Ecto neural progenitor cell (in vitro differentiated cells): ENCODE data around the gene CROCC.
A peak's percentile ranks its signal among the peaks of the same experiment; 100 is the strongest.
"Not testable (repeated sequence)": the region's sequence is repeated elsewhere in the genome, so short reads cannot be mapped to it uniquely, and the experiment has no call there.

ENCODE experiments used
- DNase-seq: peaks from one replicate; pipeline ENCODE4 v3.0.0-alpha.2; 2018; ENCODE audit warnings: low spot score

CROCC gene

DNA sequence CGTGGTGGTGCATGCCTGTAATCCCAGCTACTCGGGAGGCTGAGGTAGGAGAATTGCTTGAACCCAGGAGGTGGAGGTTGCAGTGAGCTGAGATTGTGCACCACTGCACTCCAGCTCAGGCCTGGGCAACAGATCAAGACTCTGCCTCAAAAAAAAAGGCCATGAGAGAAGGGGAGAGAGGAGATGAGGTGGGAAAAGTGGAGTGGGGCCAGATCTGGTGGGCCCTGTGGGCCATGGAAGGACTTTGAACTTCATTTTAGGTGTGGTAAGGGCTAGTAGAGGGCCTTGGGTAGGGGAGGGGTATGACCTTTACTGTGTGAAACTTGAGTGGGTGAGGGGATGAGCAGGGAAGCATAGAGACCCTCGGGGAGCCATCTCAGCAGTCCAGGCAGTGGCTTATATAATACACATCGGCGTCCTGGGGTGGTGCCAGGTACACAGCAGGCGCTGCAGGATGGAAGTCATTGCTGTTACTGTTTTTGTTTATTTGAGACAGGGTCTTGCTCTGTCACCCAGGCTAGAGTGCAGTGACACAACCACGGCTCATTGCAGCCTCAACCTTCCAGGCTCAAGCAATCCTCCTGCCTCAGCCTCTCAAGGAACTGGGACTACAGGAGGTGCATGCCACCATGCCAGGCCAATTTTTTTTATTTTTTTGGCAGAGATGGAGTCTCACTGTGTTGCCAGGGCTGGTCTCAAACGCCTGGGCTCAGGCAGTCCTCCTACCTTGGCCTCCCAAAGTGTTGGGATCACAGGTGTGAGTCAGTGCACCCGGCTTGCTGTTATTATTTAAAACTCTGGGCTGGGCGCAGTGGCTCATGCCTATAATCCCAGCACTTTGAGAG, 5.5 kb upstream of the CROCC start:
- not testable (repeated sequence) for DNase-seq

DNA sequence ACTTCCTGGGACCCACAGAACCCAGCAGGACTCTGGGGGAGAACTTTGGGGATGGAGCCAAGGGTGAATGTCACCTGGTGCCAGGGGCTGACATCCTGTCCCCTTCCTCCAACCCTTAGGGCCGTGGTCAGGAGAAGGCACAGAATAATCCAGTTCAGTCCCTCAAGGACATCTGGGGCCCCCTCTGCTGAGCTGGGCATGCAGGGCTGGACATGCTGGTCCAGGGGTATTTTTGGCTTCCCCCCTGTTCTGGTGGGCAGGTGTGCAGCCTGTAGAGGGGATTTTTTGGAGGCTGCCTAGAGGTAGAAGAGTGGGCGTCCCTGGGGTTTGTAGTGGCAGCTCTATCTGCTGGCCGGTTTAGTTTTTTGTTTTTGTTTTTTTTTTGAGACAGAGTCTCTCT, 3.4 kb upstream of the CROCC start:
- DNase-seq, result no peak

DNA sequence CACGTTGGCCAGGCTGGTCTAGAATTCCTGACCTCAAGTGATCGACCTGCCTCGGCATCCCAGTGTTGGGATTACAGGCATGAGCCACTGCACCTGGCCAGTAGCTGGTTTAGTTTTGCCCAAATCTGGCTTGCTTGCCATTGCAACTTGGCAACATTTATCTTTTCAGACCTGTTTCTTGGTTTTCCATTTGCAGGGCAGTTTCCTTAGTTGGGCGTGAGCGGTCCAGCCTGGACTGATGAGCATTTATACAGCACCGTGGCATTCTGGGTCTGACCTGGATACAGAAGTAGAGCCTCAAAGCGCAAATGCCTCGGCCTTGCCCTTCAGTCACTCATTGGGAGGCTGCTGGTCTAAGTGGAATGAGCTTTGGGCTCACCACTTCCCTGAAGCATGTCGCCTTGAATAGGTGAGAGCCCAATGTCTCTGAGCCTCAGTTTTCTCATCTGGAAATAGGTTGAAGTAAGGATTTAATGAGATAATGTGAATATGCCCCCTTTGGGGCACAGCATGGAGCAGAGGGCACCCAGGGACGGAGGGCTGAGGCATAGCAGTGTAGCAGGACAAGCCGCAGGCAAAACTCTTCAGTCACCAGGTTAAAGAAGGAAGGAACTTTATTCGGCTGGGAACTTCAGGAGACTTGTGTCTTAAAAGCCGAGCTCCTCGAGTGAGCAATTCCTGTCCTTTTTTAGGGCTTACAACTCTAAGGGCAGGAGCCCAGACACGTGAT, 2.6 kb upstream of the CROCC start:
- not testable (repeated sequence) for DNase-seq

DNA sequence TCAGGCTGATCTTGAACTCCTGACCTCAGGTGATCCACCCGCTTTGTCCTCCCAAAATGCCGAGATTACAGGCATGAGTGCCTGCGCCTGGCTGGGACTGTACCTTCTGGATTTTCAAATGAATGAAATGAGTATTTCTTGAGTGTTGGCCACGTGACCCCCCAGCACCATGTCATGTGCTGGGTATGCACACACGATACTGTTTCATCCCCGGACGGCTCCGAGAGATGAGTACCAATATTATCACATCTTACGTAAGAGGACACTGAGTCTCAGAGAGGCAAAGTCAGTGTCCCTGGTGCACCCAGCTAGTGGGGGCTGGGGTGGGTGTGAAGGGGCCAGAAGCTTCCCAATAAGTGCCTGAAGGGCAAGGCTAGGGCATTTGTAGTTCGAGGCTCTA, 780 bp upstream of the CROCC start:
- no peak for DNase-seq

GRCh38 chr1:16922466-16922865, 735 bp downstream of the CROCC start:
- no peak for DNase-seq

DNA sequence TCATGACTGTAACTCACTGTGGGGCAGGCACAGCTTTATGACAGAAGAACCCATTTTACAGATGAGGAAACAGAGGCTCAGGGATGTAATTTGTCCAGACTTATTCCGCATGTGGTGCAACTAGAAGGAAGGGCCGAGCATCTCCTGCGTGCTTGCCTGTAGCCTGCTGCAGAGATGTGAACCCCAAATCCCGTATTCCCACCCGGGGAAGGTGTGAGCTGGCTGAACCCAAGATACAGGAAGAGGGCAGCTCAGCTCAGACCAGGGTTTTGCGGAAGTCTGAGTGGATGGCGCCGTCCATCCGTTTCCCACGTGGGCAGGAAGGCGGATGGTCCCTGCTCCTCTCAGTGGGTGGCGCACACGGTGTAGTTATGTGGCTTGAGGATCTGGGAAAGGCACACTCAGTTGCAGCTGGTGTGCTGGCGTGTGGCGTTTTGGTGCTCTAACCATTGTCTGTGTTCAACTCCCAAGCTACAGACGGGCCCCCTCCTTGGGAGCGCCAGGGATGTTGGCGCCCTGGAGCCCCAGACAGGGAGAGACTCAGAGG, 1.2 kb downstream of the CROCC start:
- DNase-seq, result no peak

DNA sequence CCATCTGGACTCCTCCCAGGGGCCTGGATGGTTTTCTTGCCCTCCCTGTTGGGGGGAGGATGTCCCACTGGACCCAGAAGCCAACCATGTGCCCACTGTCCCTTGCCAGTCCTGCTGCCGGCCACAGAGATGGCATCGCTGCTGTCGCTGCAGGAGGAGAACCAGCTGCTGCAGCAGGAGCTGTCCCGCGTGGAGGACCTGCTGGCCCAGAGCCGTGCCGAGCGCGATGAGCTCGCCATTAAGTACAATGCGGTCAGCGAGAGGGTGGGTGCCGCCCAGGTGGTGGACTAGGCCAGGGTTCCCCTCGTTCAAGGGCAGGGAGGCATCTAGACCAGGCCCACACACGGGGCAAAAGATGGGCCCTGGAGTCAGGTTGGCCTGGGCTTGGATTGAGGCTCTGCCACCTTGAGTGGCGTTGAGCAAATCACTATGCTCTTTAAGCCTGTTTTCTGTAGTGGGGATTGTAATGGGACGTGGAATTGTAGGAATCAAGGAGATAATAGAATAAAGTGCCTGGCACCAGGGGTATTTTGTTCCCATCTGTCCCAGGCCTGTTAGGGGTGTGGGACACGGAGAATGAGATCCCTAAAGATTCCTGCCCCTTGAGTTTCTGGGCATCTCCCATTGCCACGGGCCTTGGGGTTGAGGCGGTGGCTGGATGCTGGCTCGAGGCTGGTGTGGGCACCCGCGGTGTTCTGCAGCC, 2.6 kb downstream of the CROCC start:
- DNase-seq, result no peak

DNA sequence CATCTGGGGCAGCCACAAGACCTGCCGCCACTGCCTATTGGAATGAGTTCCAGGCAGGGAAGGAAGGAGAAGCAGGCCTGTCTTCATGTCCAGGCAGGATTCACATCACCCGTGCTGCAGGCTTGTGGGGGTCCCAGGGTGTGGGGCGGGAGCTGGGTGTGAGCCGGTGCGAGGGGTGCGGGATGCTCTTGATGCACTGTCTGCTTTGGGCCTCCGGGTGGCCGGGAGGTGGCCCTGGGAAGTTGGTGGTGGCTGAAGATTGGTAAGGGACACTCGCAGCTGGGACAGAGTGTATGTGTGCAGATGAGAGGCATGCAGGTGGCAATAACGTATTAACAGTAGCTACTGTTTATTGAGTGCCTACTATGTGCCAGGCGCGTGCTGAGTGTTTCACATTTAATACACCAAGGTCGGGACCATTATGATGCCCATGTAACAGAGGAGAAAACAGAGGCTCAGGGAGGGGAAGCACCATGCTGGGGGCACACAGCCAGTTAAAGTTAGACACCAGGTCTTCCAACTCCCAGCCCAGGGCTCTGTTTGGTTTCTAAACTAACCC, 3.3 kb downstream of the CROCC start:
- peak; percentile 49 for DNase-seq

- DNase-seq, result no peak
Measured at GRCh38 chr1:16925635-16926490, 4.1 kb downstream of the CROCC start.

GRCh38 chr1:16926491-16927073, 4.9 kb downstream of the CROCC start:
- DNase-seq, result peak; percentile 86

DNA sequence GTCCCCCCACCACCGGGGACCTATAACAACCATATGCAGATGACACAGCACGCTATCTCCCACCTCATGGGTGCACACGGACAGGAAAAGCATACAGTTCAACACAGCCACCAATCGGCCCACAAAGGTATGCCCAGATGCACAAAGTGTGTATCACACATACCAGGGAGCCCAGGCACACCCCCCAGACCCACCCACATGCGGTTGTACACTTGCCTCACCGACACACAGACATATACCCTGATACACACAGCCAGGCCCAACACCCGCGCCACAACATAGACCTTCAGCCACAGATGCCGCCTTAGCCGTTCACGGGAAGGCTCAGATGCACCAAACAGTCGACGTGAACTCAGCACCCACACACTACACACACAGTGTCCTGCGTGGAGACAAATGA, 5.5 kb downstream of the CROCC start:
- no peak for DNase-seq

DNA sequence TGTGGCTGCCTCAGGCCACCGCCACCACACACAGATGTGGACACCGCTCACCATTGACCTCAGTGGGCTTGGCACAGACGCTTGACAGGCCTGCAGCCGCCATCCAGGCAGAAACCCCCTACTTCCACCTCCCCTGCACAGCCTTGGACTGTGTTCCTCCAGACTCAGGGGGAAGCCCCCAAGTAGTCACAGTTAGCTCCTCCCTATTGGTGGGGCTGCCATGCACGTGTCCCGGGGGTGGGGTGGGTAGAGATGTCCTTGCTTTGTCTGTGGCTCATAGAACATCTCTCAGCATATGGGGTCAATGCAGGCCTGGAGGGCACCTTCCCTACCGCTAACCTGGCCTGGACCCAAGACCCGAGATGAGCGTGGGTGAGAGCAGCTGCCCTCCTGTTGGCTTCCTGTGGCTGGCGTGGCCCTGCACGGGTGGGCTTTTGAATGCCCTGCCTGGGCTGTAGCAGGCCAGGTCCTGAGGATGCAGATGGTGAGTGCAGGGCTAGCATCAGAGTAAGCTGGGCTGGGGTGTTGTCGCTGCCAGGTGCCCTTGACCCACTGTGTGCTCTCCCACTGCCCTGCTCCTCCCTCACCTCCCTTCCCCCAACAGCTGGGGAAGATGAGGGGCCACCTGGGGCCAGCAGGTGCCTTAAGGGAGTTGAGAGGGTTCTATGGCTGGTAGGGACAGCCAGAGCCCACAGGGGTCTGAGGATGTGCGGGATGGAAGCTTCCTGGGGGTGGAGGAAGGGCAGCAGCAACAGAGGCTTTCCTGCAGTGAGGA, 6.2 kb downstream of the CROCC start:
- DNase-seq, result no peak

DNA sequence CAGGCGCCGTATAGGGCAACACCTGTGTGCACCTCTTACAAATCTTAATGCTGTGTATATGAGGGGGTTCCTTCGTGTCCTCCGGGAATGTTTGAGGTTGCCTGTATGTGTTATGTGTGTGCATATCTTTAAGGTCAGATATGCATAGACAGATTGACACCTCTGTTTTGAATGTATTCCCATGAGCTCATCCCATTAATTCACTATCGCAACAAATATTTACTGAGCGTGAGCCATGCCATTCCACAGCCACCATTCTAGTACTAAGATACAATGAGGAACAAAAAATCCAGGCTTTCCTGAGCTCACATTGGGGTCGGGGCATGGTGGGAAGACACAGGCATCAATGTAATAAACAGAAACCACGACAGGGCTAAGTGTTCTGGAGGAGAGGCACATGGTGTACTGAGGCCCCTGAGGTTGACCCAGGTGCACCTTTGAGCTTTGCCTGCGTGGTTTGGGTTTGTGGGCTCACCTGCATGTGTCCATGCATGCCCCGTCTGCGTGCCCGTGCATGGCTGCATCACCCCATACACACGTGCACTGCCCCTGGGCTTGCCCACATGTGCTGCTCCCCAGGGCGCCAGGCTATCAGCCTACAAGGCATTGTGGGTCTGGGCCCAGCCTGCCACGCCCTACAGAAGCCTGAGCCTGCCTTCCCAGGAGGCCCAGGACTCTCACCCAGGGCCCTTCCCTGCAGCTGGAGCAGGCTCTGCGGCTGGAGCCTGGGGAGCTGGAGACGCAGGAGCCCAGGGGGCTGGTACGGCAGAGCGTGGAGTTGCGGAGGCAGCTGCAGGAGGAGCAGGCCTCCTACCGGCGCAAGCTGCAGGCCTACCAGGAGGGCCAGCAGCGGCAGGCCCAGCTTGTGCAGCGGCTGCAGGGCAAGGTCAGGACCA, 7.7 kb downstream of the CROCC start:
- not testable (repeated sequence) for DNase-seq

DNA sequence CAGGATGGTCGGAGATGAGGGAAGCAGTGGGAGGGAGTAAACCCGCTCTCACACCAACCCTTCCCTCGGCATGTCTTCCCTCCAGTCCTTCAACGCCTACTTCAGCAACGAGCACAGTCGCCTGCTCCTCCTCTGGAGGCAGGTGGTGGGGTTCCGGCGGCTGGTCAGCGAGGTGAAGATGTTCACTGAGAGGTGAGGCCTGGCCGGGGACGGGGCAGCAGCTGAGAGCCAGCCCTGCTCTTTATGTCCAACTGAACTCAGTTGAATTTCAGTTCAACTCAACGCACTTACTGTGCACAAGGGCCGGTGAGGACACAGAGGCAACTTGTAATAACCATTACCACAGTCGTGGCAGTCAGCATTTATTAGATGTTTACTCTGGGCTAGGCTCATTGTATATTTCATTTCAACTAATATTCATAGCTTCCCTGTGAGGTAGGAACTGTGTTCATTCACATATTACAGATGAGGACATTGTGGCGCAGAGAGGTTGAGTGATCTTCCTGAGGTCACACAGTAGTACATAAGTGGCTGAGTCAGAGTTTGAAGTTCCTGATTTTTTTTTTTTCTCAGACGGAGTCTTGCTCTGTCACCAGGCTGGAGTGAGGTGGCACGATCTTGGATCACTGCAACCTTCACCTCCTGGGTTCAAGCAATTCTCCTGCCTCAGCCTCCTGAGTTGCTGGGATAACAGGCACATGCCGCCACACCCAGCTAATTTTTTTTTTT, 9.6 kb downstream of the CROCC start:
- DNase-seq, result peak; percentile 36

- DNase-seq, result not testable (repeated sequence)
Measured at GRCh38 chr1:16933945-16934344, 12.2 kb downstream of the CROCC start.

- DNase-seq, result peak; percentile 19
Measured at GRCh38 chr1:16936580-16936979, 14.8 kb downstream of the CROCC start.

GRCh38 chr1:16938351-16939321, 16.9 kb downstream of the CROCC start:
- DNase-seq, result no peak
